ENCODE data around the gene CASKIN1.
"Not testable (repeated sequence)": the region's sequence is repeated elsewhere in the genome, so short reads cannot be mapped to it uniquely, and the experiment has no call there.

Gene CASKIN1

GRCh38 chr16:2142942-2143877 is 53.2 kb downstream of the CASKIN1 start:
- no peak overlapping the region for H3K4me3 ChIP-seq (ENCODE audit: low read depth, low read length)

- peak within 1 kb of the TSS; percentile 8 for H3K4me3 ChIP-seq (ENCODE audit: low read depth, low read length)
Measured at GRCh38 chr16:2135770-2136490, 60.5 kb downstream of the CASKIN1 start, which contains the start of gene PKD1. TSS of gene PKD1 (minus strand) at chr16:2135898. CDS start at chr16:2135689, 209 bp downstream.

GRCh38 chr16:2135071-2135470 is 61.3 kb downstream of the CASKIN1 start:
- H3K4me3 ChIP-seq (ENCODE audit: low read depth, low read length) = not testable (repeated sequence)

- H3K4me3 ChIP-seq (ENCODE audit: low read depth, low read length) = not testable (repeated sequence)
Measured at GRCh38 chr16:2133797-2134196, 62.6 kb downstream of the CASKIN1 start.

GRCh38 chr16:2129890-2130447 is 66.4 kb downstream of the CASKIN1 start:
- H3K4me3 ChIP-seq (ENCODE audit: low read depth, low read length) = not testable (repeated sequence)

- not testable (repeated sequence) for H3K4me3 ChIP-seq (ENCODE audit: low read depth, low read length)
Measured at GRCh38 chr16:2129251-2129650, 67.2 kb downstream of the CASKIN1 start.

- not testable (repeated sequence) for H3K4me3 ChIP-seq (ENCODE audit: low read depth, low read length)
Measured at GRCh38 chr16:2127630-2128280, 68.7 kb downstream of the CASKIN1 start.

Measured in iPS-11a (cell line).